Measurements from ENCODE around the gene LRP5.

- peak; percentile 94 for TF ChIP-seq CTCF (IDR thresholded peaks at IDR 0.05; ENCODE audit: low read depth, low read length, poor library complexity, severe bottlenecking)
- no peak for TF ChIP-seq EZH2phosphoT487 (IDR thresholded peaks at IDR 0.05; ENCODE audit: borderline replicate concordance, low read length)
These were observed 134.8 kb downstream of the LRP5 start for GRCh38 chr11:68447015-68447801.
